ENCODE results near the gene EDAR. TPM values are rescaled to one million over a fixed set of nuclear protein-coding genes. Genes with fewer than 3 reads are reported as not detected.

EDAR gene
- total RNA-seq, 1 experiment from 2014 or later: 0.15 TPM

GRCh38 chr2:108938077-108938710, 50.8 kb downstream of the EDAR start:
- no peak overlapping the region for H3K4me2 ChIP-seq (ENCODE audit: low read length)
- no peaks in the 10 kb centered on the region for H3K4me1 ChIP-seq (ENCODE audit: control insufficient read depth in 1 of 2, insufficient read depth in 2 of 2, low read length in 2 of 2)
- no peak overlapping the region for H3K27ac ChIP-seq (ENCODE audit: low read depth, low read length)
- ChIA-PET RAD21 (ENCODE audit: low non-redundant PET in 1 of 2, low total read pairs in 2 of 2, uncharacterized antibody in 2 of 2, unreplicated experiment in 2 of 2) (interaction anchor here in 1 of 2 experiments (0.7 kb wide), 1 partner anchor 23 kb away, joined by 3 read pairs; no protein-coding TSS in a partner anchor), POLR2A (no interaction called here), CTCF (no interaction called here)
- H4K20me1 ChIP-seq (ENCODE audit: insufficient read depth): no peaks in the 10 kb centered on the region
- ATAC-seq (no peak), DNase-seq (ENCODE audit: low read depth, low spot score) (no peak)
- no peaks in the 10 kb centered on the region for H3K9me2 ChIP-seq (ENCODE audit: insufficient read depth)
- H2AFZ ChIP-seq (ENCODE audit: low read depth, low read length, poor library complexity, severe bottlenecking): no peak overlapping the region
- H3K36me3 ChIP-seq (ENCODE audit: control insufficient read depth in 1 of 2, insufficient read depth in 2 of 2, low read length in 2 of 2): no peaks in the 10 kb centered on the region
- intact Hi-C loops (cut with micrococcal nuclease): no loop called here
- no peak for TF ChIP-seq ZFX (IDR thresholded peaks at IDR 0.05)
- BruUV-seq (replicated peaks): no TSS peak
- no peaks in the 10 kb centered on the region for H3K79me2 ChIP-seq (ENCODE audit: insufficient read depth, low read length)
- no peak overlapping the region for H3K9ac ChIP-seq (ENCODE audit: low read length)
- no peaks in the 10 kb centered on the region for H3K27me3 ChIP-seq (ENCODE audit: insufficient read depth, low read length)
- H3K9me3 ChIP-seq (ENCODE audit: control insufficient read depth in 1 of 2, insufficient read depth in 1 of 2, low read depth in 1 of 2, low read length in 2 of 2): no peaks in the 10 kb centered on the region
- H3K4me3 ChIP-seq (replicated peaks in 1 of 2; ENCODE audit: low read depth in 1 of 2, low read length in 2 of 2): no peak overlapping the region

- Histone ChIP-seq H3K27ac (ENCODE audit: low read depth, low read length) (no peak overlapping the region), H3K4me3 (replicated peaks in 1 of 2; ENCODE audit: low read depth in 1 of 2, low read length in 2 of 2) (no peak overlapping the region), H3K9me3 (ENCODE audit: control insufficient read depth in 1 of 2, insufficient read depth in 1 of 2, low read depth in 1 of 2, low read length in 2 of 2) (no peaks in the 10 kb centered on the region), H2AFZ (ENCODE audit: low read depth, low read length, poor library complexity, severe bottlenecking) (no peak overlapping the region), H3K36me3 (ENCODE audit: control insufficient read depth in 1 of 2, insufficient read depth in 2 of 2, low read length in 2 of 2) (no peaks in the 10 kb centered on the region), H4K20me1 (ENCODE audit: insufficient read depth) (no peaks in the 10 kb centered on the region), H3K27me3 (ENCODE audit: insufficient read depth, low read length) (no peaks in the 10 kb centered on the region), H3K4me1 (ENCODE audit: control insufficient read depth in 1 of 2, insufficient read depth in 2 of 2, low read length in 2 of 2) (no peaks in the 10 kb centered on the region), H3K4me2 (ENCODE audit: low read length) (no peak overlapping the region), H3K9me2 (ENCODE audit: insufficient read depth) (no peaks in the 10 kb centered on the region), H3K79me2 (ENCODE audit: insufficient read depth, low read length) (no peaks in the 10 kb centered on the region), H3K9ac (ENCODE audit: low read length) (no peak overlapping the region)
- ChIA-PET CTCF (no interaction called here), RAD21 (ENCODE audit: low non-redundant PET in 1 of 2, low total read pairs in 2 of 2, uncharacterized antibody in 2 of 2, unreplicated experiment in 2 of 2) (no interaction called here), POLR2A (no interaction called here)
- no peak for TF ChIP-seq ZFX (IDR thresholded peaks at IDR 0.05)
- no peak for TF ChIP-seq ELF1 (IDR thresholded peaks at IDR 0.05; ENCODE audit: borderline replicate concordance, low read depth)
- TF ChIP-seq EZH2 (IDR thresholded peaks at IDR 0.05): no peak
- TF ChIP-seq CEBPB (IDR thresholded peaks at IDR 0.05; ENCODE audit: low read depth): no peak
- ATAC-seq (no peak), DNase-seq (ENCODE audit: low read depth, low spot score) (no peak)
- intact Hi-C loops (cut with micrococcal nuclease): no loop called here
- no TSS peak for BruUV-seq (replicated peaks)
These were observed 51.5 kb downstream of the EDAR start for GRCh38 chr2:108937367-108938017.
